Right lobe of liver (tissue), 6 donors: ENCODE results near the gene ATP8B3. TPM values are rescaled to one million over a fixed set of nuclear protein-coding genes. Genes with fewer than 3 reads are reported as not detected.
A peak's percentile ranks its signal among the peaks of the same experiment; 100 is the strongest.

Source experiments
- ATAC-seq, 4 donors: fragments of 200-7000 bp; cut with Tn5 transposase; one replicate each; pipeline ENCODE4 v1.9.1; 2020; ENCODE audit warnings: mild to moderate bottlenecking in 4 of 4, moderate library complexity in 4 of 4
- DNase-seq, 3 donors: peaks; one replicate each; pipeline ENCODE4 v3.0.0-alpha.2; 2020
- H3K27ac ChIP-seq, 3 donors: fragments of 200-600 bp; one replicate each; pipeline ENCODE4 v1.8.0; 2022
- H3K27me3 ChIP-seq, 2 donors: fragments of 200-600 bp; one replicate each; pipeline ENCODE4 v1.8.0; 2022
- H3K36me3 ChIP-seq, 4 donors: fragments of 200-600 bp; sonication (generic) in 1 of 4; one replicate each; pipeline versions ENCODE4 v1.5.1 to v1.8.0; 2017 to 2022; ENCODE audit warnings: control low read depth in 1 of 4
- H3K4me1 ChIP-seq, 4 donors: fragments of 200-600 bp; sonication (generic) in 1 of 4; one replicate each; pipeline versions ENCODE4 v1.5.1 to v1.8.0; 2017 to 2022; ENCODE audit warnings: control low read depth in 1 of 4
- H3K4me3 ChIP-seq, 3 donors: fragments of 200-600 bp; one replicate each; pipeline ENCODE4 v1.8.0; 2022
- H3K9me3 ChIP-seq, 4 donors: fragments of 200-600 bp; sonication (generic) in 1 of 4; one replicate each; pipeline versions ENCODE4 v1.5.1 to v1.8.0; 2017 to 2022; ENCODE audit warnings: control low read depth in 1 of 4
- POLR2A ChIP-seq: fragments of 450-650 bp; IDR thresholded peaks from one replicate; pipeline ENCODE4 v1.6.1; 2017; ENCODE audit warnings: antibody characterized with exemption, mild to moderate bottlenecking
- WGBS: methylation state at CpG from one replicate; pipeline ENCODE4 v1.1.6; 2018; ENCODE audit warnings: low coverage, low lambda C conversion rate; ENCODE audit not compliant: insufficient coverage; ENCODE audit errors: missing lambda C conversion rate; 5-methylcytosine and 5-hydroxymethylcytosine counted together
- intact Hi-C, 2 donors: fragments of 100-400 bp; cut with DNase I; formaldehyde crosslinking; loops; one replicate each; pipeline versions ENCODE4 v1.11.2 to v1.14.1; 2022
- total RNA-seq, 6 experiments: library from RNA; depleted of rRNA in 2 of 6; stranded (reverse); fragments of >200 nt in 2 of 6; fragmentation: NEBNext Ultra II Directional in 3 of 6; extraction: Animal tissue kit (Norgen Biotek cat#: 25700) in 3 of 6; gene quantifications; one replicate each; pipeline versions ENCODE4 v1.1.0 to v1.2.4, GENCODE V29; 2016 to 2023
- TF ChIP-seq, protein P1 (sequence below), 4 donors: fragments of 200-600 bp in 3 of 4; fragments of 450-650 bp in 1 of 4; IDR thresholded peaks; one replicate each; pipeline versions ENCODE4 v1.5.1 to v1.8.0; 2016 to 2022; ENCODE audit warnings: antibody characterized with exemption in 4 of 4, mild to moderate bottlenecking in 2 of 4
- donor health status: DM: no; HTN: yes; CAD: no.
- donor health status: DM: no; HTN: no; CAD: no.
- donor health status: DM: no; HTN: no; CAD: no.
- donor health status: DM: no; HTN: yes; CAD: no.
- donor health status: DM: no; HTN: yes; CAD: no.

ATP8B3 gene
- total RNA-seq, 6 experiments from 2014 or later, result 0.86 to 5.7 (median 3.1) TPM

DNA sequence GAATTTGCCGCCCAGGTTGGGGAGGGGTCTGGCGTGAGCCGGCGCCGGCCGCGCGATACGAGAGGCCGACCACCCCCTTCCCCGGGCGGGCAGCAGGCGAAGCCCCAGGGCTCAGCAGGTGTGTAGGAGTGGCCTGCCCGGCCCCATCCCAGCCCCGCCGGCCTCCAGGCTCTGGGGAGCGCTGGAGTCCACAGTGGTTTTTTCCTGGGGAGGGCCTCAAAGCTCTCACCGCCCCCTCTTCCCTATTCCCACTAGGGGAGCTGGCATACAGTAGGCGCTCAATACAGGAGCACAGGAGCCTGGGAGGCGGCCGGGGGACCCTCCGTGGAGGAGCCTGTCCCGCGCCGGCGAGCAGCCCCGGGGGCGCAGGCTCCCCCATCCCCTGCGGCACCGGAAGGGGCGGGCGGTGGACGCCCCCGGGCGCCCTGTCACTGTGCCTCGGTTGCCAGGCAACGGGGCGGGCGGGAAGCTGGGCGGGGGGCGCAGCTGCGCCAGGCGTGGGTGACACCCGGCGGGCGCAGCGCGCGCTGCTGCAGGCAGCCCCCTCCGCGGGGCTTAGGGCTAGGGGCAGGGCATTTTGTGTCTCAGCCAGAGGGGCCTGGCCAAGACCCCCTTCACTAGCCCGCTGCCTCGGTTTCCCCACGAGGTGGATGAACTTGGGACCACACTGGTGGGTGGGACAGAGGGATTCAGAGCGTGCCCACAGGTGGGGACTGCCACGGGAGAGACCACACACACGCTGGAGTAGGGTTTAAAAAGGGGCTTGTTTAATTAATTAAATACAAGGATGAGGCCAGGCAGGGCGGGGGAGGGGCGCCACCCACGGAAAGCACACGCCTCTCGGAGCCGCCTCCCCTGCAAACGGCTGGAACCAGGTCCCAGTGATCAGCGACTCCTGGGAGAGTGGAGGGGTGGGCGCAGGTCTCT is 39.8 kb upstream of the ATP8B3 start:
- Histone ChIP-seq H3K4me3 (no peak overlapping the region), H3K9me3 (no peaks in the 10 kb centered on the region), H3K4me1 (peaks cover 0 to 27% (median 7%) of the 10 kb centered on the region in 4 donors), H3K27me3 (no peaks in the 10 kb centered on the region), H3K27ac (no peak overlapping the region), H3K36me3 (no peaks in the 10 kb centered on the region)
- 40% methylated on average over 8 of the region's 66 CpGs for WGBS
- ATAC-seq (no peak), DNase-seq (peak in 2 of 3 donors; percentile 37 to 57)
- TF ChIP-seq POLR2A, result no peak
- TF ChIP-seq, protein P1, sequence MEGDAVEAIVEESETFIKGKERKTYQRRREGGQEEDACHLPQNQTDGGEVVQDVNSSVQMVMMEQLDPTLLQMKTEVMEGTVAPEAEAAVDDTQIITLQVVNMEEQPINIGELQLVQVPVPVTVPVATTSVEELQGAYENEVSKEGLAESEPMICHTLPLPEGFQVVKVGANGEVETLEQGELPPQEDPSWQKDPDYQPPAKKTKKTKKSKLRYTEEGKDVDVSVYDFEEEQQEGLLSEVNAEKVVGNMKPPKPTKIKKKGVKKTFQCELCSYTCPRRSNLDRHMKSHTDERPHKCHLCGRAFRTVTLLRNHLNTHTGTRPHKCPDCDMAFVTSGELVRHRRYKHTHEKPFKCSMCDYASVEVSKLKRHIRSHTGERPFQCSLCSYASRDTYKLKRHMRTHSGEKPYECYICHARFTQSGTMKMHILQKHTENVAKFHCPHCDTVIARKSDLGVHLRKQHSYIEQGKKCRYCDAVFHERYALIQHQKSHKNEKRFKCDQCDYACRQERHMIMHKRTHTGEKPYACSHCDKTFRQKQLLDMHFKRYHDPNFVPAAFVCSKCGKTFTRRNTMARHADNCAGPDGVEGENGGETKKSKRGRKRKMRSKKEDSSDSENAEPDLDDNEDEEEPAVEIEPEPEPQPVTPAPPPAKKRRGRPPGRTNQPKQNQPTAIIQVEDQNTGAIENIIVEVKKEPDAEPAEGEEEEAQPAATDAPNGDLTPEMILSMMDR (IDR thresholded peaks at IDR 0.05), result no peak
- intact Hi-C loops, result no loop called here

DNA sequence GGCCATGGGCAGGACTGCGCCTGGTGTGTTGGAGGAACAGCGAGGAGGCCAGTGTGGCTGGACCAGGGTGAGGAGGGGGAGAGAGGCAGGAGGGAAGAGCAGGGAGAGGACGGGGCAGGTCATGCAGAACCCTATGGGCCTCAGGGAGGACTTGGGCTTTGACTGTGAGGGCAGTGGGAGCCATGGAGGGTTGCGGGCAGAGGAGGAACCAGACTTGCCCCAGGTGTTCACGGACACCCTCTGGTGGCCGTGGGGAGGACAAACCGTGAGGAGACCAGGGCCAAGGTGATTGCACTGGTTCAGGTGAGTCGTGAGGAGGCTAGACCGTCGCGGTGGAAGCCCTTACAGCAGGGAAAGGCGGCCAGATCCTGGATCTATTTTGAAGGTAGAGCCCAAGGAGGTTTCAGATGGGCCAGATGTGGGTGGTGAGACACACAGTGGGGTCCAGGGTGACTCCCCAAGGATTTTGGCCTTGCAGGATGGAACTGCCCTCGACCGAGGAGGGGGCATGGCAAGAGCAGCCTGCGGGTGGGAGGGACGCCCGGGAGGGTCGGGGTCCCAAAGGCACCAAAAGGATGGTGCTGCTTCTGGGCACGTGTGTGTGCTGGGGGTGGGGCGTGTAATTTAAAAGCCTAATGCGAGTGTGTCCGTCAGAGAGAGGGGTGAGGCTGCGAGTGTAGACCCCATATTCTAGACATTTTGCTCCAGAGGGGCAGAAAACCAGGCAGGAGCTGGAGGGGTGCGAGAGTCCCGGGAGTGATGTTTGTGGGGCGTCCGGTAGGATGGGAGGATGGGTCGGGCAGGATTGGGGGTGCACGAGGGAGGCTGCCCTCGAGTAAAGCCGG is 39.0 kb upstream of the ATP8B3 start:
- TF ChIP-seq, protein P1 (IDR thresholded peaks at IDR 0.05), result peak in 2 of 4 donors; percentile 24 to 25
- no peak for TF ChIP-seq POLR2A
- DNase-seq, result peak in 2 of 3 donors; percentile 25 to 57
- no peak overlapping the region for H3K4me3 ChIP-seq
- WGBS, result 74% methylated on average over 14 of the region's 31 CpGs
- H3K9me3 ChIP-seq, result no peaks in the 10 kb centered on the region
- intact Hi-C loops, result no loop called here
- H3K36me3 ChIP-seq, result no peaks in the 10 kb centered on the region
- H3K4me1 ChIP-seq, result peaks cover 0 to 35% (median 13%) of the 10 kb centered on the region in 4 donors
- no peak for ATAC-seq
- H3K27me3 ChIP-seq, result no peaks in the 10 kb centered on the region
- H3K27ac ChIP-seq, result no peak overlapping the region

DNA sequence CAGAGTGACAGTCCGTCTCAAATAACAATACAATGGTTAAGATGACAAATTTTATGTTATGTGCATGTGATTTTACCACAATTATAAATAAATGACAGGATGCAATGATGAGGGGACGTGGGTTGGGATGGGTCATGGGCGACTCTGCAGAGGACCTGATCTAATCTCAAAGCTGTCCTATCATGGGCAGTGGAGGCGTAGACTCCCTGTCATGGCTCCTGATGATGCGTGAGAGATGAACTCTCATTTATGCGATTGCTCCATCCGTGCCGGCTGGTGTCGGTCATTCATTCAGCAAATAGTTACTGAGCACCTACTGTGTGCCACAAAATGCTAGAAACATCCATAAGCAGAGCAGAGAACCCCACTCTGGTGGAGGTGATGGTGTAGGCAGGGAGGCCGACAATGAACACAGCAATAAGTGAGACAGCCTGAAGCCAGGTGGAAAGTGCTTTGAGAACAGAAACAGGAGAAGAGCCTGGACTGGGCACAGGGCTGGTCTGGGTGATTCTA is 37.9 kb upstream of the ATP8B3 start:
- TF ChIP-seq, protein P1 (IDR thresholded peaks at IDR 0.05), result no peak
- TF ChIP-seq POLR2A, result no peak
- peaks cover 0 to 39% (median 13%) of the 10 kb centered on the region in 4 donors for H3K4me1 ChIP-seq
- H3K27ac ChIP-seq, result no peak overlapping the region
- H3K27me3 ChIP-seq, result no peaks in the 10 kb centered on the region
- intact Hi-C loops, result no loop called here
- ATAC-seq, result no peak
- DNase-seq, result no peak
- 85% methylated on average over 10 of the region's 10 CpGs for WGBS
- H3K4me3 ChIP-seq, result no peak overlapping the region
- H3K36me3 ChIP-seq, result no peaks in the 10 kb centered on the region
- H3K9me3 ChIP-seq, result no peaks in the 10 kb centered on the region

DNA sequence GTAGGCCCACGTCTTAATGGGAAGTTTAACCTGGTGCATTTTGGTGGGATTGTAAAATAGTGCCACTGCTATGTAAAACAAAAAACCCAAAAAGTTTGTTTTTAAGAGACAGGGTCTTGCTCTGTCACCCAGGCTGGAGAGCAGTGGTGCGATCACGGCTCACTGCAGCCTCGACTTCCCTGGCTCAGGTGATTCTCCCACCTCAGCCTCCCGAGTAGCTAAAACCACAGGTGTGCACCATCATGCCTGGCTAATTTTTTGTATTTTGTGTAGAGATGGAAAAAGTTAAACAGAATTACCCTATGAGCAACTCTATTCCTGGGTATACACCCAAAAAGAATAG is 37.0 kb upstream of the ATP8B3 start:
- no peak overlapping the region for H3K27ac ChIP-seq
- 30% methylated on average over 5 of the region's 5 CpGs for WGBS
- ATAC-seq, result no peak
- no peak overlapping the region for H3K4me3 ChIP-seq
- no peaks in the 10 kb centered on the region for H3K27me3 ChIP-seq
- intact Hi-C loops, result no loop called here
- no peaks in the 10 kb centered on the region for H3K9me3 ChIP-seq
- H3K4me1 ChIP-seq, result peaks cover 0 to 38% (median 13%) of the 10 kb centered on the region in 4 donors
- no peaks in the 10 kb centered on the region for H3K36me3 ChIP-seq
- TF ChIP-seq POLR2A, result no peak
- TF ChIP-seq, protein P1 (IDR thresholded peaks at IDR 0.05), result no peak
- DNase-seq, result no peak
